ENCODE measurements around the gene THOC5.
"Not testable (repeated sequence)": the region's sequence is repeated elsewhere in the genome, so short reads cannot be mapped to it uniquely, and the experiment has no call there.

THOC5 gene

GRCh38 chr22:29553351-29554224 lies at the start of gene THOC5:
THOC5 (minus strand) TSS chr22:29553757; CDS start chr22:29549147, 4,610 bp downstream.
- peak; percentile 92 to 95 for DNase-seq

GRCh38 chr22:29598684-29599020 lies 45.1 kb upstream of the THOC5 start:
- no peak for DNase-seq

- not testable (repeated sequence) for DNase-seq
These were observed 44.5 kb upstream of the THOC5 start for GRCh38 chr22:29597871-29598683.

DNA sequence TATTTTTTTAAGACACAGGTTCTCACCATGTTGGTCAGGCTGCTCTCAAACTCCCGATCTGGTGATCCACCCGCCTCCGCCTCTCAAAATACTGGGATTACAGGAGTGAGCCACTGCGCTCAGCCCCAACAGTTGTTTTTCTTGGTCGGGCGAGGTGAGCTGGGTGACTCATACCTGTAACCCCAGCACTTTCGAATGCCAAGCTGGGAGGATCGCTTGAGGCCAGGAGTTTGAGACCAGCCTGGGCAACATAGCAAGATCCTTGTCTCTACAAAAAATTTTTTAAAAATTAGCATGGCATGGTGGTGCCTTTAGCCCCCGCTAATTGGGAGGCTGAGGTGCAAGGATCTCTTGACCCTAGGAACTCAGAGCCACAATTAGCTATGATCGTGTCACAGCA lies 42.9 kb upstream of the THOC5 start:
- no peak for DNase-seq

DNA sequence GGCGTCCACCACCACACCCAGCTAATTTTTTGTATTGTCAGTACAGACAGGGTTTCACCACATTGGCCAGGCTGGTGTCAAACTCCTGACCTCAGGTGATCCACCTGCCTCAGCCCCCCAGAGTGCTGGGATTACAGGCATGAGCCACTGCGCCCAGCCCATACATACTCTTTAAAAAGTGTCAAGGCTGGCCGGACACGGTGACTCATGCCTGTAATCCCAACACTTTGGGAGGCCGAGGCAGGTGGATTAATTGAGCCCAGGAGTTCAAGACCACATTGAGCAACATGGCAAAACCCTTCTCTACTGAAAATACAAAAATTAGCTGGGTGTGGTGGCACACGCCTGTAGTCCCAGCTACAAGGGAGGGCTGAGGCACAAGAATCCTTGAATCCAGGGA lies 40.9 kb upstream of the THOC5 start:
- not testable (repeated sequence) for DNase-seq

DNA sequence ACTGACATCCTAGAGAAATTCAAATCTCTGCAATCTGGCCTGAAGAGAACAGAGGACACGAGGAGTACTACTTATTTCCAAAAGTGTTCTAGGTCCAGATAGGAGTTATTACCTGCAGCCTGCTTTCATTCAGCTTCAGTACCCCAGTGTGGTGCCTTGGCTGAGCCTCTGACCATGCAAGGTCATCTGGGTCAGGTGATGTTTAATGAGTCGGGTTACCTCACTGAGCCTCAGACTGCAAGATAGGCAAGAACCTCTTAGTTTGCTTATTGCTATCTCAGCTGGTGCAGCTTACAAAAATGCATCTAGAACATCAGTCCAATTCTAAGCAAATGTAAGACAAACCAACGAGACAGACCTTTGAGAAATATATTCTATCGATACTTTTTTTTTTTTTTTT lies 40.4 kb upstream of the THOC5 start:
- DNase-seq: no peak

DNA sequence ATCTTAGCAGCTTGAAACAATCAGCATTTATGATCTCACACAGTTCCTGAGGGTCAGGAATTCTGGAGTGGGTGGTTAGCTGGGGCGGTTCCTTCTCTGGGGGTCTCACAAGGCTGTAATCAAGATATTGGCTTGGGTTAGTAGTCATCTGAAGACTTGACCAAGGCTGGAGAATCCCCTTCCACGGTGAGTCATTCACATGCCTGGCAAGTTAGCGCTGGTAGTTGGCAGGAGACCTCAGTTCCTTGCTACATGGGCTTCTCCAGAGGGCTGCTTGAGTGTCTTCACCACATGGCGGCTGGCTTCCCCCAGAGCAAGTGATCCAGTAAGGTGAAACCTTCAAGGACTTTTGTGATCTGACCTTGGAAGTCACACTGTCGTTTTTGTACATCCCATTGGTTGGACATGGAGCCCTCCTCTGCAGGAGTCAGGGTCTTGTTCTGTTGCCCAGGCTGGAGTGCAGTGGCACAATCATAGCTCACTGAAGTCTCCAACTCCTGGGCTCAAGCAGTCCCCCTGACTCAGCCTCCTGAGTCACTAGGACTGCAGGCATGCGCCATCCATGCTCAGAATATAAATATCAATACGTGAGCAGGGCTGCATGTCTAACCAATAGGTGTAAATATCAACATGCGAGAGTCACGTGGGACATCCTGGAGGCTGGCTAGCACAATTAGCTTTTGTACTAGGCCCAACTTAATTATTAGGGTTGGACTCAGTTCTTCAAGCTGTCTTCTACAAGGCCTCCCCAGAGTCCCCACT lies 34.6 kb upstream of the THOC5 start:
- no peak for DNase-seq

DNA sequence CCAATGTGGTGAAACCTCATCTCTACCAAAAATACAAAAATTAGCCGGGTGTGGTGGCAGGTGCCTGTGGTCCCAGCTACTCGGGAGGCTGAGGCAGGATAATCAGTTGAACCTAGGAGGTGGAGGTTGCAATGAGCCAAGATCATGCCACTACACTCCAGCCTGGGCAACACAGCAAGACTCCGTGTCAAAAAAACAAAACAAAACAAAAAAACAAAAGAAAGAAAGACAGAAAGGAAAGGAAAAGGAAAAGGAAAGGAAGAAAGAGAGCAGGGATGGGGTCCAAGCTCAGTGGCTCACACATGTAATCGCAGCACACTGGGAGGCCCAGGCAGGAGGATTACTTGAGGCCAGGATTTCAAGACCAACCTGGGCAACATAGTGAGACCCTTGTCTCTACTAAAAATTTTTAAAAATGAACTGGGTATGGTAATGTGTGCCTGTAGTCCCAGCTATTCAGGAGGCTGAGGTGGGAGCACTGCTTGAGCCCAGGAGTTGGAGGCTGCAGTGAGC lies 32.7 kb upstream of the THOC5 start:
- DNase-seq: not testable (repeated sequence)

- no peak for DNase-seq
These were observed 31.4 kb upstream of the THOC5 start for GRCh38 chr22:29584975-29585374.

DNA sequence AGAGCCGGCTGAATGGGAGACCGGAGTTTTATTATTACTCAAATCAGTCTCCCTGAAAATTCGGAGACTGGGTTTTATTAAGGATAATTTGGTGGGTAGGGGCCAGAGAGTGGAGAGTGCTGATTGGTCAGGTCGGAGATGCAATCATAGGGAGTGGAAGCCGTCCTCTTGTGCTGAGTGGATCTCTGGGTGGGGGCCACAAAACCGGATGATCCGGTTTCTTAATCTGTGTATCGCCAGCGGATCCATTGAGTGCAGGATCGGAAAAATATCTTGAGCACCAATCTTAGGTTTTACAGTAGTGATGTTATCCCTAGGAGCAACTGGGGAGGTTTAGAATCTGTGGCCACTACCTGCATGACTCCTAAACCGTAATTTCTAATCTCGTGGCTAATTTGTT lies 28.2 kb upstream of the THOC5 start:
- peak; percentile 51 to 64 for DNase-seq

DNA sequence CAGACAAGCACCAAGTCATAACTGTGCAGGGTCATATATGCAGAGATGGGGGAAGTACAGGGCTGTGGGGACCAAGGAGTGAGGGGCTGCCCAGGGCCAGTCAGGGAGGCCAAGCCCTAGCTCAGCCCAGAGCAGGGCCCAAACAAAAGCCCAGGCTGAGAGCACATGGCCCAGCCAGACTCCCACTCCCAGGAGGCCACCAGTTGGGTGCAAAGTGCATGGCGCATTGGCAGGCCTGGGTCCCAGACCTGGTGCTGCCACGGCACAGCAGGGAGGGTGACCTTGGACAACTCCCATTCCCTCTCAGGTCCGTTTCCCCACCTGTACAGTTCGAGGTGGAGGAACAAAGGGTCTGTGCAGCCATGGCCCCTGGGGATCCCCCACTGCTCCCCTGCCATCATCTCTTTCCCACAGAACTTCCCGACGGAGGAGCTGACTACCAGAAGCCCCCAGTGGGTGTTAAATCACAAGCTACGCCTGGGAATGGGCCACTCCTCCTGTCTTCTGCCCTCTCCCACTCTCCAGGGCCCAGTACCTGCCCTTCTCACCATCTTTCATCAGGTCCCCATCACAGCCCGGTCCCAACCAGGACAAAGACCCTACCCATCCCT lies 26.7 kb upstream of the THOC5 start:
- DNase-seq: peak in 1 of 2 experiments; percentile 16

- no peak for DNase-seq
These were observed 25.1 kb upstream of the THOC5 start for GRCh38 chr22:29578462-29579200.

GRCh38 chr22:29574762-29575450 lies 21.3 kb upstream of the THOC5 start:
- DNase-seq: no peak

DNA sequence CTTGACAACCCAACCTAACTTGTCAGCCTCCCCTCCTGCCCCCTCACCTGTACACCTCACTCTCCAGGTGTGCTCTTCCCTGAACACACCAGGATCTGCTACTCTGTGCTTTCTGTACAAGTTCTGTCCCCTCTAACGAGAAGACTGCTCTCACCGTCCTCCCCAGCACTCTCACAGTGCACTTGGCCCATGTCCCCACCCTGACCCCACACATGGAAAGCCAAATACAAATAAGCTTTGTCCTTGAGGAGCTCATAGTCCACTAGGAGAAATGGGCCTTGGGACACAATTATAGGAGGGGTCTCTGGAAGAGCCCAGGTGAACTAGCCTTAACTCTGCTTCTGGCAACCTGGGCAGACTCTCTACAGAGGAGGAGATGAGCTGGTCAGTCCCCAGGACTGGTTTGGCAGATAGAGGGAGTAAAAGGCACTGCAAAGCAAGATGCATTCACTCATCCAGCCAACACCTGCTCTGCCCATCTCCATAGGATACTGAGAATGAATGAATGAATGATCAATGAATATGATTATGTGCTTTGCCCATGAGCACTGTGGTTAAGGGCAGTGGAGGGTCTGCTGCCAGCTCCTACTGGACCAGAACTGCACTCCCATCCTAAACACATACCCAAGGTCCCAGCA lies 17.5 kb upstream of the THOC5 start:
- DNase-seq: no peak

DNA sequence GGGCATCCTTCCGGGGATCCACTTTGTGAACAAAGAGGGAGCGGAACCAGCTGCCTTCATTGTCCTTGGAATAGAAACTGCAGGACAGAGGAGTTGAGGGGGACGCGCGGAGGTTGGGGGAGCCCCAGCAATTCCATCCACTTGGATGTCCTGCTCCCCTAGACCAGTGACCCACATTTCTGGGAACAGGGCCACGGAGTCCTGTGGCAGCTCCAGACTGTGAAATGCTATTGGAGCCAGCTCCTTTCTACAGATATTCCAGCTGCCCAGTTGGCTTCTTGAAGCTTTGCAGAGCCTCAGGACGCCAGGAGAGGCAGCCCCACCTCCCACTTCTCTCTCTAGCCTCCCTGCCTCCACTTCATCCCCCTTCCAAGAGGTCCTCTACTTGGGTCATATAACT lies 16.9 kb upstream of the THOC5 start:
- no peak for DNase-seq

- no peak for DNase-seq
These were observed 15.6 kb upstream of the THOC5 start for GRCh38 chr22:29569011-29569678.

GRCh38 chr22:29567338-29567737 lies 13.8 kb upstream of the THOC5 start:
- DNase-seq: no peak

DNA sequence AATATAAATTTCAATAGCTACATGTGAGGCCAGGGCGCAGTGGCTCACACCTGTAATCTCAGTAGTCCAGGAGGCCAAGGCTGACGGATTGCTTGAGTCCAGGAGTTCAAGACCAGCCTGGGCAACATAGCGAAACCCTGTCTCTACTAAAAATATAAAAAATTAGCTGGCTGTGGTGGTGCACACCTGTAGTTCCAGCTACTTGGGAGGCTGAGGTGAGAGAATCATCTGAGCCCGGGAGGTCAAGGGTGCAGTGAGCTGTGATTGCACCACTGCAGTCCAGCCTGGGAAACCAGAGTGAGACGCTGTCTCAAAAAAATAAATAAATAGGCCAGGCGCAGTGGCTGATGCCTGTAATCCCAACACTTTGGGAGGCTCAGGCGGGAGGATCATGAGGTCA lies 13.0 kb upstream of the THOC5 start:
- DNase-seq: not testable (repeated sequence)

DNA sequence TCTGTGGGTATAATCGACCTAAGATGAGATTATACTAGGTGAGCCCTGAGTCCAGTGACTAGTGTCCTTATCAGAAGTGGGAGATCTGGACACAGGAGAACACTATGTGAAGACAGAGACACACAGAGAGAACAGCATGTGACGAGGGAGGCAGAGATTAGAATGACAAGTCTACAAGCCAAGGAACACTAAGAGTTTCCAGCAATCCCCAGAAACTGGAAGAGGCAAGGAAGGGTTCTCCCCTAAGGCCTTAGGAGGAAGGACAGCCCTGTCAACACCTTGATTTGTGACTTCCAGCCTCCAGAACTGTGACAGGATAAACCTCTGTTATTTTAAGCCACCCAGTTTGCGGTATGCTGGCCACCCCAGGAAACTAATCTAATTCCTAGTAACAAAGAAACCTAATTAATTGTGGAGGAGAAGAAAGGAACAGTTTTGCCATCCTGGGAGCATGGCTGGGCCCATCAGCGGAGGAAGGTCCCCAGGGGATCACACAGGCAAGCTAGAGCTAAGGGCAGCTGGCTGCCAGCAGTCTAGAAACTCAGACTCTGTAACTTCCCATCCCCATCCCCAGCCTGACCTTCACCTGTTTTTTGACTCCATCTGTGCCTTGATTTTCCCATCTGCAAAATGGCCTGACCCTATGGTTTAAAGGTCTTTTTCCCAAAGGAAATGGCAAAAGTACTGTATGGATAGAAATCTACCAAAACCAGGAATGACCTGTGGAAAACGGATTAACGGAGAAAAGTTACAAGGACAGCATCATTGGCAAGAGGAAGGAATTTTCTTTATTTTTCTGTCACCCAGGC lies 10.3 kb upstream of the THOC5 start:
- DNase-seq: no peak
